Activated gamma-delta T cell treated with Interleukin-2 at 50 U/mL for 16 hours (primary cell): ENCODE measurements around the gene EEF1AKMT3.

Experiments
- DNase-seq: peaks from one replicate; pipeline ENCODE4 v3.0.0-alpha.2; 2020

The EEF1AKMT3 gene

DNA sequence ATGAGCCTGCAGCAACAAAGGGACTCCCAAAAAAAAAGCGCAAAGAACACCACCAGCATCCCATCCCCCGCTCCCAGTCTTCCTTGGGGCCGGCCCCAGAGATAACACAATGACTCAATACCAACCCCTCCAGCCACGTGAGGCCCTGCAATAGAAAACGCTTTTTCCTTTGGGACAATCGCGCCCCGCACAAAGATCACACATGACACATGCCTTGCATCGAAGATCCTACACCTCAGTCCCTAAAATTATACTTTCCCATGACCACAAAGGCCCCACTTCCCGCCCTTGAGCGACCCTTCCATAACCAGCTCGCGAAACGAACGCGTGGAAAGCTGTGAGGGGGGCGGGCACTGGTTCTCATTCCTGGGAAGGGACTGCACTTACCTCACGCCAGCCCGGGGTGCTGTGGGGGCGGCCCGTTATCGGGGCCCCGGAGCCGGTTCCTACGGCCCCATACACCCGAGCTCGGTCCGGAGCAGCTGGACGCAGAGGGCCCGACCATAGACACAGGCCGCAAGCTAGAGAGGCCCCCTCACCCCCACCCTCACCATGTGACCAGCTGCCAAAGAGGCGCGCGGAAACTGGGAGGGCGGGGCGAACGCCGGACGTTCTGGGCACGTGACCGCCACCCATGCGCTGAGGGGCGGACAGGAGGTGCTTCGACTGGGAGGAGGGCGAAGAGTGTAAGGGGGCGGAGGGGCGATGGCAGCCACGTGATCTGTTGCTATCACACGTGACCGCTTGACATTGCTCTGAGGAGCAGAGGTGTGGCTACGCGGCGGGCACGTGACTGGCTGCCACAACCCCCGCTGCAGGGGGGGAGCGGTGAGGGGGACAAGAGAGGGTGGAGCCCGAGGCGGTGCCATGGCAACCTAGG is 20.4 kb upstream of the EEF1AKMT3 start, which contains the start of gene CDK4:
Gene CDK4, minus strand, starts transcription at position 523 of the 880 bp plus-strand sequence. CDS start 593 bp downstream, outside the sequence.
- peak; percentile 98 for DNase-seq

DNA sequence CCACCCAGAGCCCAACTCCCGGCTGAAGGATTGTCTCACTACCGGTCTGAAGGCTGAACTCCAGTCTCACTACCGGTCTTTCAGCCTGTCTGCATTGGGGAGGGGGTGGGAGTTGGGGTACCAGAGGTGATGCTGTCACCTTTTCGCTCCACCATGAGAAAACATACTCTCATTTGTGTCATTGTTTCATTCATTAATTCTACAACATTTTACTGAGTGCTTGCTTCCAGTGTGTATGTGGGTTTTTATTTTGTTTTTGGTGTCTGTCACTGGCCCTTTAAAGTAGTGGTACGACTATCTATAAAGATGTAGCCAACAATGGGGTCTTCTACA is 19.8 kb upstream of the EEF1AKMT3 start:
- no peak for DNase-seq

DNA sequence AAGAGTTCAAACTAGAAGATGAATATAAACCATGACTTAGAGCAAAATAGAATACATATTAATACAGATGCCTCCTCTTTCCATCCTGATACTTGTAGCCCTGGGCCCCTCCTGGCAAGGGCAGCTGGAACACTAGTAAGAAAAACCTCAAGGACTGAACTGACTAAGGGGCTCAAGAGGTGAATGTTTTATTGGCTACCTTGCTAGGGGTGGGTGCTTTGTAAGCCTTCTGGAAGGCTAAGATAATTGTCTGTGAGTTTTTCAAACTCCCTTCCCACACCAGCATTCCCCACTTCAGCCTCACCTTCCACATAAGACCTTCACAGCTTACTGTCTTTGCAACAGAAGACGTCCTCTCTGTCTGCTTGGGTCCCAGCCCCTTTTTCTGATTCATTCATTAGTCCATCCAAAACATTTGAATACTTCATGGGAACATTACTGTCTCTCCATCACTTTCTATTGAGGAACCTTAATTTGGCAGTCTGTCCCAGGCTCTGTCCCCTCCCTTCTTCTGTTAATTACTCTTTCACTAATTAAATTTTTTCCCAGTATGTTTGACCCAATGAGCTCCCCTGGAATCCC is 18.6 kb upstream of the EEF1AKMT3 start:
- no peak for DNase-seq

DNA sequence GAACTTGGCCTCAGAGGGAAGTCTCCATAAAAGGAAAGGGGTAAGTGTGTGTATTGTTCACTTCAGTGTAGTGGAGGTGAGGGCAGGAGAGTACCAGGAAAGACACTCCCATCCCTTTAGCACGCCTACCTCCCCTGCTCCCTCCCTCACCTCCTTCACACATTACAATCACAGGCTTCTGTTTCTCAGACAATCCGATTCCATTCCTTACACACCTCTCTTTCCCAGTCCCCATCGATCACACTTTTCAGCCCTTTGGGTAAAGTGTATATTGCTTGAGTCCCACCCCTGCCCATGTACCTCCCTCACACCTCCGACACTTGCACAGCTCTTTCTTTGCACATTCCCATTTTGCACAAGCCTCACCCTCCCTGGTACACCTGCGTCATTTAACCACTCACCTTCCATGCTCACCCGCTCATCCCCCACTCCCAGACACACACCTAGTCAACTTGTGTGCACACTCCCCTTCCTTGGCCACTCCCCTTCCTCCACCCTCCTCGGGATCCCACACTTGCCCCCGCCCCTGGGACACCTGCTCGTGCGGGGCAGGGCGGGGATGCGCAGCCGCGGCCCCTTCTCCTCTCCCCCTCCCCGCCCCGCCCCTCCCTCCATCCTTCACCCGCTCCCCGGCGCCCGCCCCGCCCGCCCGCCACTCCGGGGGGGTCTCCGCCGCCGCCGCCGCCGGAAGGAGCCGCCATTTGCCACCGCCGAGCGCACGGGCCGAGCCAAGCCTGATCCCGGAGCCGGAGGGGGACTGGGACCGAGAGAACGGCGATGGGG is 17.8 kb upstream of the EEF1AKMT3 start, which contains the start of gene MARCHF9:
Gene MARCHF9, plus strand, starts transcription at position 693 of the 783 bp plus-strand sequence. CDS start 426 bp downstream, outside the sequence.
- peak; percentile 77 for DNase-seq

DNA sequence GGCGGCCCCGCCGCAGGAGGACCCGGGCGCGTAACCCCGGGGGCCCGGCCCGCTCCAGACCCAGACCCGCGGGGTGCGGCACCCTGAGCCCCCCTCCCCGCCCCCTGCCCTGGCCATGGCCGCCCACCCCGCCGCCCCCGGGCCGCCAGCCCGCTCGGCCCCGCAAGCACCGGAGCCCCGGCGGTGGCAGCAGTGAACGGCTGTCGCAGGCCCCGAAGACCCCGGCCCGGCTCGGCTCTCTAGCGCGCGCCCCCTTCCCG is 17.3 kb upstream of the EEF1AKMT3 start:
- DNase-seq: no peak

DNA sequence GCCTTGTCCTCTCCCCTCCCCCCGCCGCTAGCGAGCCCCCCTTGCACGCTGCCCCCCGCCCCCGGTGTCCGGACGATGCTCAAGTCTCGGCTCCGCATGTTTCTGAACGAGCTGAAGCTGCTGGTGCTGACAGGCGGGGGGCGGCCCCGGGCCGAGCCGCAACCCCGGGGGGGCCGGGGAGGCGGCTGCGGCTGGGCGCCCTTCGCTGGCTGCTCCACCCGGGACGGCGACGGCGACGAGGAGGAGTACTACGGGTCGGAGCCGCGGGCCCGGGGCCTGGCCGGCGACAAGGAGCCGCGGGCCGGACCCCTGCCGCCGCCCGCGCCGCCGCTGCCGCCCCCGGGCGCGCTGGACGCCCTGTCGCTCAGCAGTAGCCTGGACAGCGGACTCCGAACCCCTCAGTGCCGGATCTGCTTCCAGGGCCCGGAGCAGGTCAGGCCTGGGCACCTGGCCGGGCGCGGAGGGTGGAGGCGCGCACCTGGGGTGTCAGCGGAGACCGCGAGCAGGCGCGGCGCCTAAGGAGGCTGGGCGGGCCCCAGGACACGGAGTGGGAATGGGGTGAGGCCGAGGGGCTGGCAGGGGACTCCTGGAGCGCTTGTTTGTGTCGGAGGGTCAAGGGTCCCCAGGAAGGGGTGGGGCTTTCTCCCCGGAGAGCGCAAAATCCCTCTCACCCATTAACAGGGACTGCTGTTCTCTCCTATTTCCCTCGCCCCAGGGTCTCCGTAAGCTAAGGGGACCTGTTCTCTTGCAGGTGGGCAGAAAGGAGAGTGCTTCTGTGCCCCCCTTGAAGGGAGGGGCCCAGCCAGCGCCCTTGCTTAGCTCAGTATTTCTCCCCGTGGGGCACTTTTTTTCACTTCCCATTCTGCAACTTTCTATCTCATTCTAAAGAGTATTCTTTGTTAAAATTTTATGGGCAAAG is 16.7 kb upstream of the EEF1AKMT3 start:
- peak; percentile 45 for DNase-seq

DNA sequence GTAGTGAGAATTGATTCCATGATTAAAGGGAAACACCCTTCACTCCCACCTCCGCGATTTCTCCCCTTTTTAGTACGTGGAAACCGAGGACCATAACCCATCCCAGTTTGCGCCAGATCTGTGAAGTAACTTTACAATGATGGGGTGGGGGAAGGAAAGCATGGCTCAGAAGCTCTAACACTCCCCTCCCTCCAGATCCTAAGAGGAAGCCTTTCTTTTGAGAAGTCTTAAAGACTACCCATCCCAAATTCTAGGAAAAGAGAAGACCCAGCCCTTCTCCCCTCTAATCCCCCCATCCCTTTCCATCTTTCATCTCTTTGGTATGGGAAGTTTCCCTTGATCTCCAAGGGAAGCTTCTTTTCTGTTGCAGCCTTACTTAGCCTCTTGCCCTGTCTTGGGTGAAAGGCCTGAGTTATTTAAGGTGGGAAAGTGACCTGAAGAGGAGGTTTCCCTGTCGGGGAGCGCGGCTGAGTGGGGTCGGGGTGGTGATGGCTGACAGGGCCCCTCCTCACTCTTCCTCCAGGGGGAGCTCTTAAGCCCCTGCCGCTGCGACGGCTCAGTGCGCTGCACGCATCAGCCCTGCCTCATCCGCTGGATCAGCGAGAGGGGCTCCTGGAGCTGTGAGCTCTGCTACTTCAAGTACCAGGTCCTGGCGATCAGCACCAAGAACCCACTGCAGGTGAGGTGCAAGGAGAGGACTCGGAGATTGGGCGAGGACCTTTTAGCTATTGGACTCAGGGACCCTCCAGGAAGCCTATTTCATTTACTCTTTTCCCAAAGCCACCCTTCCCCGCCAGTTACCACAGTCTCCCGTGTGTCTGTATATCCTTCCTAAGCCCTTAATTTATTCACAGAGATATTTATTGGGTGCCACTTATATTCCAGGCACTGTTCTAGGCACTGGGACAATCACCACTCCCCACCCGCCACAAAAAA is 15.7 kb upstream of the EEF1AKMT3 start:
- peak; percentile 69 for DNase-seq

DNA sequence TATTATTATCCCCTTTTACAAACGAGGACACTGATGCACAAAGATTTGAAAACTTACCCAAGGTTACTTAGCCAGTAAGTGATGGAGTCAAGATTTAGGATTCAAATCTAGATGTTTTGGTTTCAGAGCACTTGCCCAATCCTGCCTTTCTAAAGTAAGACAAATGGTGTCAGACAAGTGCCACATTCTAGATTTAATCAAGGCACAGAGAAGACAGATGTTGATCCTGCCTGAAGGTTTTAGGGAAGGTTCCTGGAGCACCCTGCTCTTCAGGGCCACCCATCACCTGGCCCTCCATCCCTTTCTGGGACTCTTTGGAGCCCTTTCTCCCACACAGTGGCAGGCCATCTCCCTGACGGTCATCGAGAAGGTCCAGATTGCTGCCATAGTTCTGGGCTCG is 14.6 kb upstream of the EEF1AKMT3 start:
- DNase-seq: no peak

DNA sequence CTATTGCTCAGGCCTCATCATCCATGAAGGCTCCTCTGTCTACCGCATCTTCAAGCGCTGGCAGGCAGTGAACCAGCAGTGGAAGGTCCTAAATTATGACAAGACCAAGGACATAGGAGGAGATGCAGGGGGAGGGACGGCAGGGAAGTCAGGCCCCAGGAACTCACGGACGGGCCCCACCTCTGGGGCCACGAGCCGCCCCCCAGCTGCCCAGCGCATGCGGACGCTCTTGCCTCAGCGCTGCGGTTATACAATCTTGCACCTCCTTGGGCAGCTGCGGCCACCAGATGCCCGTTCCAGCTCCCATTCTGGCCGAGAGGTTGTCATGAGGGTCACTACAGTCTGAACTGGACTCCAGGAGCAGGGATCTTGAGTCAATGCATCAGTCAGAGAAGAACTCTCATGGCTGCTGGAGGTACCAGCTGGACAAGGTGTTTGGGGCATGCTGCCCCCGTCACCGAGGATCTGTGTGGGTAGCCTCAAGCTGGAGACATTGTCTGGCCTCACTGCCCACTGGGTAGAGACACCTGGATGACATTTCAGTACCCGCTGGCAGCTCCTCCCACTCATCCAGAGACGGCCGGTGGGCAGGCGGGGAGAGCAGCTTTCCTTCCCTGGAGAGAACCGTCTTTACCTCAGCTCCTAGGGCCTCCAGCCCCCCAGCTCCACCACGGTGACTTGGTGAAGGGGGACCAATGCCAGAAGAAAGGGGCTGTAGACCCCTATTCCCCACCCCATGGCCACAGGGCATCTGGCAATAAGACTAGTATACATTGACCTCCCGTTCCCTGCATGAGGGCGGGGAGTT is 13.7 kb upstream of the EEF1AKMT3 start:
- DNase-seq: no peak

DNA sequence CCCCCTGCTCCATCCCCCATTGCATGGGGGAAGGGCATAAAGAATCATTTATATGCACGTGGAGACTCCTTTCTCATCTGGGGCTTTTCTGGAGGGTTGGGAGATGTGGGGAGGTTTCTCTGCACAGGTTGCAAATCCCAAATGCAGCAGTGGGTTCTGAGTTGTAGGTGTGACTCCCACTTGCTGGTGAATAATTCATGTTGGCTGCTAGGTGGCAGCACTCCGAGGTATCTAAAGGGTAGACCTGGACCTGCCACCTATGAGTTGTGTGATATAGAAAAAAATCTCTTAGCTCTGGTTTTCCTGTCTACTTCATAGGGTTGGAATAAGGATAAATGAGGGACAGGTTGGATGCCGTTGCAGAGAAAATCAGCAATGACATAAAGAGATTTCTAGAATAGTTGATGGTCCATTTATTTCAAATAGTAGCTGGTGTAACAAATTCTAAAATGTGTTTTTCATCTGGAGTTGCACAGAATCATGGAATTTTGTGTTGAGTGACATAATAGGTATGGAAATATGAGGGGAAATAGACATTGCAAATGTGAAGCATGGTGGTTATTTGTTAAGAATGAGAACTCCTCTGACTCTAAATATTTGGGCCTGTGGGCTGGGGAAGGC is 12.9 kb upstream of the EEF1AKMT3 start:
- peak; percentile 38 for DNase-seq

DNA sequence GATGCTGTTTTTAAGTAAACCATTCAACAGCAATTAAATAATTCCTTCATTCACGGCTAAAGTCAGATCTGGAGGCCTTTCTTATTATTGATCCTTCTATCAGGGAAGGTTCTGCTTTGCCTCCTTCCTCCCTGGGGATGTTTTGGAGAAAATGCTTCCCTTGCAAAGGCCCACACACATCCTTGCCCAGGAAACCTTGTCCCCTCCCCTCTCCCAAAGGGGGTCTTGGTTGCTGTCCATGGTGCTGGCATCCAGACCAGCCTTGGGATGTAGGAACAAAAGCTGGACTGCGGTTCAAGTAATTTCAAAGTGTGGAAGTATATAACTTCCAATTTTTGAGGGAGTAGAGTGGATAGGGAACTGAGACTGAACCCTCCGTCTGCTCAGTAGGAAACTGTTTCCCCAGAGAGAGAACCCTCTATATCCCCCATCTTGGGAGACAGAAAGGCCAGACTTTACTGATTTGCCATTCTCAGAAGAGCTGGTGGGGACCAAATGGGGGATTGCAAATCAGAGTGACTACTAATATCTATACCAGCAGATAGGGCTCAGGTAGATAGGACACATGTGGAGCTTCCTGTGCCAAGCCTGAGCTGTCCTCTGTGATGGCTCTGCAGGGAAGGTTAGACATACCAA is 11.9 kb upstream of the EEF1AKMT3 start:
- no peak for DNase-seq

DNA sequence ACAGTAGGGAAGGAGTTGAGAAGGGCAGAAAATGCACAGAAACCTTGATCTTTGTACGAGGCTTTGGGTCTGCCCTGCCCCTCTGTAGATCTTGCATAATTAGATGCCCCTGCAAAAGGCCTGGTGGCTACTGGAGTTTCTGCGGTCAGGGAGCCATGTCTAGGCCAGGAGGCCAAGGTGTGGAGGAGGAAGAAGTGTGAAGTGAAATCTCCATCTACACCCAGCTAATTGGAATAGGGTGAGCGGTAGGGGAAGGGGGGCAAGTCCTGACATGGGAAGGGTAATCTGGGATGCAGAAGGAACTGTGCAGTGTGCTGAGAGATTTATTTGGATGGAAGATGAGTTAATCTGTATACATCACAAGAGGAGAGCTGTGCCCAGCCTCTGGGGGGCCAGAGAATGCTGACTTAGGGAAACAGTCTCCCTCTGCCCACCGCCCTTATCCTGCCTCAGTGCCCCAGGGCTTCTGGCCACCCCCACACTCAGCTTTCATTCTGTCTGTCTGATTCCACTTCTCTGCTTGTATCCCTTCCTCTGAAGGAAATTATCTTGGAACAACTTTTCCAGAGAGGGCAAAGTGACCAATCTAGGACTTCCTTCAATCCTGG is 10.9 kb upstream of the EEF1AKMT3 start:
- DNase-seq: no peak

DNA sequence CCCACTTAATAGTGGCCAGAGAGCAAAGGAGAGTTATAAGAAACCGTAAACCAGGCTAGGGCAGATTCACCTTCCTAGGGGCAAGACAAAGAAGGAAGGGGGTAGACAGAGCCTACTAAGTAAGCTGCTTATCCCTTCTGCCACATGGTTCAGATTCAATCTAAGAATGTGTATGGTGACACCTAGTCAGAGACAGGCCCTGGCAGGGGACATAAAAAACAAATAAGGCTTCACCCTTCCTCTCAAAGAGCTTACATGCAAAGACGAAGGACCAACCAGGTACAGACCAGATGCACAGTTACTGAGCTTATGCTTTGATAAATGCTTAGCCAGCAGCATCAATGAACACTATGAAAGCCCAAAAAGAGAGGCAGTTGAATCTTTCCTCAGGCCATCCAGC is 10.0 kb upstream of the EEF1AKMT3 start:
- no peak for DNase-seq

DNA sequence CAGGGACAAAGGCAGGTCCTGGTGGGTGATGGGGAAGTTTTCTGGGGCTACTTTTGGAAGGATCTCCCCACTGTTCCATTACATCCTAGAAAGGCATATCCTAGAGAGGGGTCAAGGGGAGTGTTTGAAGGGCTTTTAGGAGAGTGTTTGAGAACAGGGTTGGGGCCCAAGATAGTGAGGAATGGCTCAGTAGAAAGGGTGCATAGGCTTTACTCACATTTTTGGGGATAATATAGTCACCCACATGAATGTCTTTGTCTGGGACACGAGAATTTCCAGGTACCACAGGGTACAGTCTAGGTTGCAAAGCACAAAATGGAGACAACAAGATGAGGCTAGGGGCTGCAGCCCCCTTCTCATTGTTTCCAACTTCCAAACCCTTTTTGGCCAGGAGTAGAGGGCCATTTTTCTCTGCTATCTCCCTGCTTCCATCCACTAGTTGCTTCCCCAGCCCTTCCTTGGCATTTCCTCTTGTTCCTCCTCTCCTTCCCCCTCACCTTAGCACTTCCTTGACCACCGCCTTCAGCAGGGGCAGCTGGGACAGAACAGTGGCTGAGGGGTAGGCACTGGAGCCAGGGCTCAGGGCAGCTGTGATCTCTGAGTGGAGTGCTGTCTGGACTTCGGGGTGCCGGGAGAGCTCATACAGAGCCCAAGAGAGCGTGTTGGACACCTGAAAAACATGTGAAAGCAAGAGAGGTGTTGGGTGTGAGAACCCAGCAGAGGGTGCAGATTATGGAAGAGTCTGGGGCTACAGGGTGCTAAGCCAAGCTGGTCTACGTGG is 8.3 kb upstream of the EEF1AKMT3 start:
- DNase-seq: no peak

DNA sequence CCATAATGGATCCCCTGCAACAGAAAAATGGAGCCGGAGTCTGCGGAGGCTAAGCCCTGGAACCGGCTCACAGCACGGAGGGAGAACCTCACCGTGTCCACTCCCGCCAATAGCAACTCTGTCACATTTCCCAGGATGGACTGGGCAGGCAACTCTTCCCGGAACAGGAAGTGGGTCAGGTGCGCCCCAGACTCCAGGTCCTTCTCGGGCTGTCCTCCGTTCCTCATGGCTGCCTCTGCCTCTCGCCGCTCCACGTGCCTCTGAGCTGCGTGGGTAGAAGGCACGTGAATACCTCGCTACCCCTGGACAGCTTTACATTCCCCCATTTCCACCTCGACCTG is 7.8 kb upstream of the EEF1AKMT3 start:
- DNase-seq: no peak

DNA sequence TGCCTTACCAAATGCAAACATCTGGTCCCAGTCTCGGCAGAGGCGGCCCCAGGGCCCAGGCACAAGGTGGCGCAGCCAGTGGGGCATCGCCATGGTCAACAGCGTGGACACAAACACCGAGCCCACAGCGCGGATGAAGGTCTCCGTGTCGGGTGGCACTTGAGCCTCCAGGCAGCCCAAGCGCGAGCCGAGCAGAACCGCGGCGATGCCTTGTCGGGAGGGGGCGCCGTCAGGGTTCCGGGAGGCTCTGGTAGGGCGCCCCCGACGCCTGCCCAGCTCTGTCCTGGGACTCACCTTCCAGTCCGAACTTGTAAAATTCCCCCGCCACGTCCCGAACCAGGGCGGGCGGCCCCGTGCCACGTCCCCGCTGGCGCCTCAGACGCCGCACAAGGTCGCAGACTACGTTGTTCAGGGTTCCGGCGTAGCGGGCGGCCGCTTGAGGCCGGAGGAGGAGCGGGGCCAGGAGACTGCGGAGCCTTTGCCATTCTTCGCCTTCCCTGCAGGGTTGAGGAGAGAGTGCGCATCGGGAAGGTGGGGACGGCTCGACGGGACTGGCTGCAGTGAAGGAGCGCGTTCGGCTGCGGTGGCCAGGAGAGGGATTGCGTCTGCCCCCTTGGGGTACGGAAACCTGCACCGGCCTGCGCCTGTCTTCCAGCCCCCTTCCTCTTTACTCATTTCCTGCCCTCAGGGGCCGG is 7.3 kb upstream of the EEF1AKMT3 start:
- DNase-seq: peak; percentile 48

DNA sequence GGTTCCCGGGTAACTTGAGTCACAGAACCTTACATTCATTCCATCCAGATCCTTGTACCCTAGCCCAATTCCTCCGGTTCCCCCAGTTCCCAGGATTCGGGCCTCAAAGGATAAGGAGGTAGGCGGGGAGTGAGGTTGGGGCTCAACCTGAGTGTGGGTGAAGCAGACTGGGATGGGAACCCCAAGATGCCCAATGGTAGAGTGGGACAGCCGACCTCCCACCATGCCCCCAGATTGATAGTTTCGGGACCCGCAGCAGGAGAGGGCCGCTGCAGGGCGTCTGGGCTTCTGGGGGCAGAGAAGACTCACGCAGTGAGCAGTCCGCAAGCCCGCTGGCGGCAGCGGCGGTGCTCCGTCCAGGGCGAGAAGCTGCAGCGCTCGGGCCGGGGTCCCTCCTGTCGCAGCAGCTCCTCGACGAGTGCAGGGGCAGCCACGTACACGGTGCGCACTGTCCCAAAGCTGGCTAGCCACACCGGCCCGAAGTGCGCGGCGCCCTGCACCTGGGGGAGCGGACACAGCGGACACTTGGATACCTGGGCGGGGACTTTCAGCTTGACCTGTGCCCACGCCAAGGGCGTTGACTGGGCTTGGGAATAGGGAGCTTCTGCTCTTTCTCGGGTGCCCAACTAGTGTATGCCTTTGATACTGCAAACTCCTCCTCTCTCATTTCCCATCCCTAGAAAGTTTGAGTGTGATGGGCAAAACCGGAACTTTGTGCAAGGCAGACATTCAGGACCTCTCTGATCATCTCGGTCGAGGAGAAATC is 6.5 kb upstream of the EEF1AKMT3 start:
- no peak for DNase-seq
